ENCODE measurements around the gene CD53.
"Not testable (repeated sequence)": the region's sequence is repeated elsewhere in the genome, so short reads cannot be mapped to it uniquely, and the experiment has no call there.

CD53 gene

GRCh38 chr1:110921953-110922352, 49.0 kb downstream of the CD53 start:
- no peak for DNase-seq

DNA sequence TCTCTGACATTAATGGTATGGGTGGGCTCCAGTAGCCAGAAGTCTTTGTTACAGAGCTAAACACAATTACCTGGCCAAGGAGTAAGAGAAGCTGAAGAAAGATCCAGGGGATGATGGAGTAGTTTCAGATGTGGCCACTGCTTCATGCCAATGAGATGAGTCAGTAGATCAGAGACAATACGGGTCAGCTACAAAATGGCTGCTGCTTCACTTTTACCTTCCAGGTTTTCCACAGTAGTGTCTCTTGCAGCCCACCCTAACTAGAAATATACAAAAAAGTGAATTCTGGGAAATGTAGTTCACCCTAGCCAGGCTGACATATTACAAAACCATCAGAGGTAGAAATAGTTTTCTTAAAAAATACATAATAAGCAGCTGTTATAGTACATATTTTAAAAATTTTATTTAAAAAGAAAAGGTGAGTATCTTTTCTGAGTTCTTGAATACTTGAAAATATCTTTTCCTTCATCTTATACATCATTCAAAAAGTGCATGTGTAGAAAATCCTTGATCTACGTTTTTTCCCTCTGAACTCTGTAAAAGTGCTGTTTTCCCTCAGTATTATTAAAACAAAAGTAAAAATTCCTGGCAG, 54.6 kb downstream of the CD53 start:
- no peak for DNase-seq

- DNase-seq = no peak
Measured at GRCh38 chr1:110928191-110928590, 55.2 kb downstream of the CD53 start.

GRCh38 chr1:110928904-110929303, 56.0 kb downstream of the CD53 start:
- DNase-seq = no peak

GRCh38 chr1:110931097-110931496, 58.1 kb downstream of the CD53 start:
- DNase-seq = not testable (repeated sequence)

GRCh38 chr1:110936567-110936966, 63.6 kb downstream of the CD53 start:
- DNase-seq = no peak

DNA sequence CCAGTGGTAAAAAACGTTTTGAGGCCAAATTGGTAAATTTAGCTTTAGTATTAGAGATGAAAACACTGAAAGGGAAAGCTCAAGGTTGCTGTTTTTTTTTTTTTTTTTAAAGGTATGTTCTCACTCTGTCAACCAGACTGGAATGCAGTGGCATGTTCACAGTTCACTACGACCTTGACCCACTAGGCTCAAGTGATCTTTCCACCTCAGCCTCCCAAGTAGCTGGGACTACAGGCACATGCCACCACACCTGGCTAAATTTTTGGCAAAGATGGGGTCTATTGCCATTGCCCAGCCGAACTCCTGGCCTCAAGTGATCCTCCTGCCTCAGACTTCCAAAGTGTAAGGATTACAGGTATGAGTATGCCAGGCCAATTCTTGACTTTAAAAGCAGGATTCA, 71.9 kb downstream of the CD53 start:
- no peak for DNase-seq

- DNase-seq = no peak
Measured at GRCh38 chr1:110945626-110946025, 72.7 kb downstream of the CD53 start.

GRCh38 chr1:110948038-110948810, 75.3 kb downstream of the CD53 start:
- DNase-seq = no peak

All from NCI-H1436 treated with DMSO at 0.1 percent for 48 hours (cell line).